GM23338 (cell line): ENCODE measurements around the gene PPP1R12A. TPM values are rescaled to one million over a fixed set of nuclear protein-coding genes. Genes with fewer than 3 reads are reported as not detected.

ENCODE experiments used
- ATAC-seq: fragments of 200-7000 bp; cut with Tn5 transposase; 3 replicates; pipeline ENCODE4 v1.9.1; 2020
- DNase-seq: peaks from one replicate; pipeline ENCODE4 v3.0.0-alpha.2; 2015; ENCODE audit warnings: low spot score
- H2AFZ ChIP-seq: fragments of 200-600 bp; sonication (generic); 2 replicates; pipeline ENCODE4 v1.8.0; 2016; ENCODE audit warnings: antibody characterized with exemption, mild to moderate bottlenecking, moderate library complexity
- H3F3A ChIP-seq: fragments of 200-600 bp; sonication (generic); replicated peaks from 2 replicates; pipeline ENCODE4 v1.8.0; 2017; ENCODE audit warnings: antibody characterized with exemption, mixed run types, low read depth
- H3K27ac ChIP-seq: fragments of 200-600 bp; sonication (generic); 2 replicates; pipeline ENCODE4 v1.6.1; 2016; ENCODE audit warnings: low read depth
- H3K27me3 ChIP-seq: fragments of 200-600 bp; sonication (generic); 2 replicates; pipeline ENCODE4 v1.8.0; 2016; ENCODE audit warnings: mild to moderate bottlenecking, mixed run types, moderate library complexity; ENCODE audit not compliant: insufficient read depth
- H3K36me3 ChIP-seq: fragments of 200-600 bp; sonication (generic); 2 replicates; pipeline ENCODE4 v1.8.0; 2016; ENCODE audit warnings: mild to moderate bottlenecking; ENCODE audit not compliant: insufficient read depth
- H3K4me1 ChIP-seq: fragments of 200-600 bp; sonication (generic); 2 replicates; pipeline ENCODE4 v1.8.0; 2016; ENCODE audit warnings: mild to moderate bottlenecking, moderate library complexity; ENCODE audit not compliant: insufficient read depth
- H3K4me2 ChIP-seq: fragments of 200-600 bp; sonication (generic); 2 replicates; pipeline ENCODE4 v1.7.1; 2017; ENCODE audit warnings: mixed run types
- H3K4me3 ChIP-seq: fragments of 200-600 bp; sonication (generic); 2 replicates; pipeline ENCODE4 v1.6.1; 2016; ENCODE audit warnings: mixed run types
- H3K79me2 ChIP-seq: fragments of 200-600 bp; sonication (generic); replicated peaks from 2 replicates; pipeline ENCODE4 v1.8.0; 2017; ENCODE audit warnings: mild to moderate bottlenecking; ENCODE audit not compliant: insufficient read depth
- H3K9me2 ChIP-seq: fragments of 200-600 bp; sonication (generic); 2 replicates; pipeline ENCODE4 v1.8.0; 2017; ENCODE audit not compliant: insufficient read depth
- H4K20me1 ChIP-seq: fragments of 200-600 bp; sonication (generic); replicated peaks from 2 replicates; pipeline ENCODE4 v1.8.0; 2017; ENCODE audit warnings: mild to moderate bottlenecking; ENCODE audit not compliant: insufficient read depth
- H3K27ac Mint-ChIP-seq: 2 replicates; pipeline ENCODE4 v1.8.0; 2020; ENCODE audit warnings: inconsistent platforms, mild to moderate bottlenecking, moderate library complexity, mixed read lengths
- H3K27me3 Mint-ChIP-seq: 3 replicates; pipeline ENCODE4 v1.8.0; 2022; ENCODE audit warnings: low read depth, mild to moderate bottlenecking, moderate library complexity, mixed read lengths, inconsistent platforms; ENCODE audit not compliant: insufficient read depth, poor library complexity
- H3K36me3 Mint-ChIP-seq: 3 replicates; pipeline ENCODE4 v1.8.0; 2021; ENCODE audit warnings: low read depth, mild to moderate bottlenecking, inconsistent platforms, moderate library complexity, mixed read lengths
- H3K4me1 Mint-ChIP-seq: 3 replicates; pipeline ENCODE4 v1.8.0; 2020; ENCODE audit warnings: mild to moderate bottlenecking, inconsistent platforms, mixed read lengths
- H3K4me3 Mint-ChIP-seq: 3 replicates; pipeline ENCODE4 v1.8.0; 2021; ENCODE audit warnings: moderate library complexity, mild to moderate bottlenecking, inconsistent platforms, mixed read lengths
- H3K9me3 Mint-ChIP-seq: 3 replicates; pipeline ENCODE4 v1.8.0; 2020; ENCODE audit warnings: moderate library complexity, mild to moderate bottlenecking, inconsistent platforms, mixed read lengths
- CREB1 ChIP-seq: fragments of 250-450 bp; sonication (Bioruptor Pico); IDR thresholded peaks from 2 replicates; pipeline ENCODE4 v1.5.0; 2020; ENCODE audit warnings: low read depth, mild to moderate bottlenecking, moderate library complexity
- CTCF ChIP-seq, 2 experiments: fragments of 200-600 bp in 1 of 2; sonication (generic) in 1 of 2; conservative IDR thresholded peaks; 2 replicates each; pipeline versions ENCODE4 v1.5.1 to v1.6.1; 2016 to 2017; ENCODE audit warnings: antibody characterized with exemption in 2 of 2, low read depth in 2 of 2, mild to moderate bottlenecking in 2 of 2, moderate library complexity in 1 of 2
- ETS1 ChIP-seq: IDR thresholded peaks from 2 replicates; pipeline ENCODE4 v1.6.1; 2016; ENCODE audit warnings: antibody characterized with exemption
- EZH2 ChIP-seq: fragments of 200-600 bp; sonication (generic); IDR thresholded peaks from one replicate; pipeline ENCODE4 v1.8.0; 2017; ENCODE audit warnings: antibody characterized with exemption, mild to moderate bottlenecking, low read depth; ENCODE audit not compliant: unreplicated experiment
- EZH2phosphoT487 ChIP-seq: fragments of 200-600 bp; sonication (generic); IDR thresholded peaks from one replicate; pipeline ENCODE4 v1.8.1; 2018; ENCODE audit warnings: antibody characterized with exemption; ENCODE audit not compliant: unreplicated experiment
- JUNB ChIP-seq: IDR thresholded peaks from one replicate; pipeline ENCODE4 v1.6.1; 2016; ENCODE audit warnings: antibody characterized with exemption; ENCODE audit not compliant: unreplicated experiment
- NANOG ChIP-seq: IDR thresholded peaks from 2 replicates; pipeline ENCODE4 v1.6.1; 2016; ENCODE audit warnings: antibody characterized with exemption, borderline replicate concordance
- POLR2AphosphoS5 ChIP-seq: IDR thresholded peaks from 2 replicates; pipeline ENCODE4 v1.6.1; 2016; ENCODE audit warnings: antibody characterized with exemption, low read depth
- REST ChIP-seq: IDR thresholded peaks from one replicate; pipeline ENCODE4 v1.6.1; 2018; ENCODE audit warnings: antibody characterized with exemption; ENCODE audit not compliant: unreplicated experiment
- STAT1 ChIP-seq: IDR thresholded peaks from one replicate; pipeline ENCODE4 v1.6.1; 2016; ENCODE audit warnings: antibody characterized with exemption; ENCODE audit not compliant: unreplicated experiment
- ZNF114 ChIP-seq: fragments of 250-450 bp; sonication (Bioruptor Pico); IDR thresholded peaks from 2 replicates; pipeline ENCODE4 v1.5.0; 2020; ENCODE audit warnings: mild to moderate bottlenecking, moderate library complexity
- ZNF331 ChIP-seq: fragments of 250-450 bp; sonication (Bioruptor Pico); IDR thresholded peaks from 2 replicates; pipeline ENCODE4 v1.5.0; 2020; ENCODE audit warnings: low read depth, mild to moderate bottlenecking, moderate library complexity
- ZNF462 ChIP-seq: fragments of 250-450 bp; sonication (Bioruptor Pico); IDR thresholded peaks from 2 replicates; pipeline ENCODE4 v1.5.0; 2020; ENCODE audit warnings: mild to moderate bottlenecking, moderate library complexity
- polyA plus RNA-seq: library from polyadenylated mRNA; unstranded; fragments of >200 nt; fragmentation: Nextera tagmentation; extraction: Ambion mirVana; gene quantifications from 2 replicates; pipeline ENCODE4 v1.2.1, GENCODE V29; 2016
- total RNA-seq: library from RNA; depleted of rRNA; stranded (reverse); fragments of >200 nt; shearing (Covaris generic); gene quantifications from 2 replicates; pipeline ENCODE4 v1.2.3, GENCODE V29; 2014

PPP1R12A gene
- total and polyA plus RNA-seq, 2 experiments from 2014 or later, result 91.6 to 146 TPM

- Mint-ChIP-seq H3K36me3 (no peaks in the 10 kb centered on the region), H3K27ac (no peak overlapping the region), H3K4me3 (no peak overlapping the region), H3K4me1 (peaks cover 18% of the 10 kb centered on the region), H3K9me3 (no peaks in the 10 kb centered on the region), H3K27me3 (no peaks in the 10 kb centered on the region)
- Histone ChIP-seq H3K27me3 (no peaks in the 10 kb centered on the region), H3K9me2 (no peaks in the 10 kb centered on the region), H3K4me2 (no peak overlapping the region), H3K79me2 (peaks cover 100% of the 10 kb centered on the region), H3K4me3 (no peak overlapping the region), H3F3A (no peaks in the 10 kb centered on the region), H3K36me3 (no peaks in the 10 kb centered on the region), H3K27ac (no peak overlapping the region), H4K20me1 (peaks cover 31% of the 10 kb centered on the region), H2AFZ (no peak overlapping the region), H3K4me1 (peaks cover 23% of the 10 kb centered on the region)
- no peak for TF ChIP-seq NANOG
- no peak for TF ChIP-seq REST
- TF ChIP-seq JUNB, result no peak
- TF ChIP-seq ZNF462 (CRISPR knock-in tag), result no peak
- TF ChIP-seq EZH2phosphoT487, result no peak
- TF ChIP-seq POLR2AphosphoS5, result no peak
- TF ChIP-seq ZNF331 (CRISPR knock-in tag), result no peak
- no peak for TF ChIP-seq CTCF (conservative IDR thresholded peaks at IDR 0.05; ENCODE audit: low read depth in 2 of 2)
- TF ChIP-seq ZNF114, result no peak
- TF ChIP-seq STAT1, result no peak
- TF ChIP-seq EZH2, result no peak
- no peak for TF ChIP-seq CREB1 (CRISPR knock-in tag)
- no peak for TF ChIP-seq ETS1
- DNase-seq, result no peak
- ATAC-seq, result no peak
These were observed 7.9 kb downstream of the PPP1R12A start for GRCh38 chr12:79926951-79927350.
